ENCODE results near the gene DQX1.

Gene DQX1

GRCh38 chr2:74554820-74555531, 28.9 kb upstream of the DQX1 start:
- no peak for DNase-seq (ENCODE audit: low spot score)

GRCh38 chr2:74553892-74554819, 28.1 kb upstream of the DQX1 start, which contains the start of the genes DOK1 and LOXL3:
Gene DOK1, plus strand, starts transcription at chr2:74554720. Its CDS starts 35 bp downstream, at chr2:74554755.
Gene LOXL3, minus strand, starts transcription at chr2:74553942. Its CDS starts 1,308 bp downstream, at chr2:74552634.
- DNase-seq (ENCODE audit: low spot score): peak; percentile 58

- no peak for DNase-seq (ENCODE audit: low spot score)
These were observed 27.1 kb upstream of the DQX1 start for GRCh38 chr2:74552914-74553811.

- no peak for DNase-seq (ENCODE audit: low spot score)
These were observed 26.2 kb upstream of the DQX1 start for GRCh38 chr2:74551942-74552913.

- no peak for DNase-seq (ENCODE audit: low spot score)
These were observed 25.5 kb upstream of the DQX1 start for GRCh38 chr2:74551530-74551929.

- no peak for DNase-seq (ENCODE audit: low spot score)
These were observed 24.2 kb upstream of the DQX1 start for GRCh38 chr2:74550231-74550630.

- DNase-seq (ENCODE audit: low spot score): no peak
These were observed 23.1 kb upstream of the DQX1 start for GRCh38 chr2:74548900-74549826.

- no peak for DNase-seq (ENCODE audit: low spot score)
These were observed 22.4 kb upstream of the DQX1 start for GRCh38 chr2:74548285-74548899.

GRCh38 chr2:74546004-74546403, 20.0 kb upstream of the DQX1 start:
- DNase-seq (ENCODE audit: low spot score): no peak

GRCh38 chr2:74544634-74545033, 18.6 kb upstream of the DQX1 start:
- no peak for DNase-seq (ENCODE audit: low spot score)

GRCh38 chr2:74542978-74543377, 16.9 kb upstream of the DQX1 start:
- no peak for DNase-seq (ENCODE audit: low spot score)

GRCh38 chr2:74540291-74540690, 14.3 kb upstream of the DQX1 start:
- DNase-seq (ENCODE audit: low spot score): no peak

GRCh38 chr2:74538881-74539339, 12.9 kb upstream of the DQX1 start:
- no peak for DNase-seq (ENCODE audit: low spot score)

GRCh38 chr2:74537140-74537539, 11.1 kb upstream of the DQX1 start:
- no peak for DNase-seq (ENCODE audit: low spot score)

- DNase-seq (ENCODE audit: low spot score): no peak
These were observed 10.3 kb upstream of the DQX1 start for GRCh38 chr2:74536166-74536950.

GRCh38 chr2:74535440-74535965, 9.5 kb upstream of the DQX1 start:
- DNase-seq (ENCODE audit: low spot score): no peak

GRCh38 chr2:74534411-74534810, 8.4 kb upstream of the DQX1 start:
- DNase-seq (ENCODE audit: low spot score): no peak

GRCh38 chr2:74533464-74533863, 7.4 kb upstream of the DQX1 start:
- no peak for DNase-seq (ENCODE audit: low spot score)

Measured in putamen (tissue), 1 donor.